Fibroblast of skin of left biceps (primary cell): ENCODE data around the gene ADAMTS2.

Experiments used
- DNase-seq, 2 experiments: peaks; one replicate each; pipeline ENCODE4 v3.0.0-alpha.2; 2013; ENCODE audit warnings: low read depth in 2 of 2

ADAMTS2 gene

GRCh38 chr5:179177711-179178575, 167.3 kb downstream of the ADAMTS2 start:
- no peak for DNase-seq

GRCh38 chr5:179176571-179177230, 168.6 kb downstream of the ADAMTS2 start:
- DNase-seq: no peak

- no peak for DNase-seq
Measured at GRCh38 chr5:179176166-179176565, 169.1 kb downstream of the ADAMTS2 start.

DNA sequence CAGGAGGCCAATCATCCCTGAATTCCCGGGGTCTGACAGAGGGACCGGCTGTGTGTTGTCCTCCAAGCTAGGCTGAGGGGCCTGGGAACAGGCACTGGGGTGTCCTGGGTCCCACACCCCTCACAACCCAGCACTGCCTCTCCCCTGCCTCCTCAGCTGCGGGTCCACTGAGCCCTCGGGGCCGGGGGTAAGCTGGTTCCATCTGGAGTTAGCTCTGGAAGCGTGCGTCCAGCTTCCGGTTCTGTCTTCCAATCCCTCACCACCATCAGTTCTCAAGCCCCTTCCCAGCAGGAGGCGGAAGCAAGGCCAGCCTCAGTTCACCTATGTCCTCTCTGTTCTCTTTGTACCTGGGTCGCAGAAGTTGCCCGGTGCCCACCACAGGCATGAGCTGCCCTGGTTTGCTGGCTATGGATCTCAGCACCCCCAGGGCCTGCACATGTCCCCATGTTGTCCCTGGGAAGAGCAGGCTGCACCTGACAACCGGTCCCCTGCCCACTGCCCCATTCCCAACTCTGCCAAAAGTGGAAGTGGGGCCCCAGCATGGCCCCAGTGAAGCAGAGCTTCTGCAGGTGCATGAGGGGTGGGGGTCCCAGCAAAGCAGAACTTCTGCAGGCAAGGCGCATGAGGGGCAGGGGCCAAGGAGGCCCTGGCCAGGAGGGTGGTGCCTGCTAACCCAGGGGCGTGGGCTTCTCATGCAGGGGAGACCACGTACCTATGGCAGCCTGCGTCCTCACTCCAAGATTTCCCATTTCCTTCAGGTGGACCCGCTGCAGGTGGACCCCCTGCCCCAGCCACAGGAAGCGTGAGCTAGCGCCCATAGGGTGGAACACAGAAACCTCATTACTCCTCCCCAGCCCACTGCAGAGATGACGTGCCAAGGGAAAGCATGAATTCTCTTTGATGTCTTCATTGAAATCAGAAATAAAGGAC, 173.2 kb downstream of the ADAMTS2 start:
- no peak for DNase-seq

DNA sequence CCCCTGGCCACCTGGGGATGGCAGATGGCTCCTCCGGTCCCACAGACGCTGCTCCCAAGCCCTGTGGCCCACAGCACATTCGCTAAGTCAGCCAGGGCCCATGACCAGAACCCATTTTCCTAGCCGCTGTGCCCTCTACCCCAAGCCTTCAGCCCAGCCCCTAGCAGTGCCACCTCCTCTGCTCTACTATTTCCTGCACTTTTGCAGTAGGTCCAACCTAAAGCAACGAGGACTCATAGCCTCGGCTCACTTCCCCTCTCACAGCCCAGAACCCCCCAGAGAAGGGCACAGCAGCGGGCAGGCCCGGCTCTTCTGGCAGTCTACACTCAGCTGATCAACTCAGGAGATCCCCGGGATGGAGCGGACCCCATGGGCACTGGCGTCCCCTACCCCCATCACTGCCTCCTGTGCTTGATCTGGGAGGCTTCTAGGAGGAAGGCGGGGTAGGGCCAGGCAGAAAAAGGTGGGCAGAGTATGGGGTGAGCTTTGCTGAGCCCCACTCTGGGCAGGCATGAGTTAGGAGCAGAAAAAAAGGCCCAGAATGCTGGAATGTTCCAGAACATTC, 173.9 kb downstream of the ADAMTS2 start:
- DNase-seq: no peak

- no peak for DNase-seq
Measured at GRCh38 chr5:179170606-179171005, 174.7 kb downstream of the ADAMTS2 start.

DNA sequence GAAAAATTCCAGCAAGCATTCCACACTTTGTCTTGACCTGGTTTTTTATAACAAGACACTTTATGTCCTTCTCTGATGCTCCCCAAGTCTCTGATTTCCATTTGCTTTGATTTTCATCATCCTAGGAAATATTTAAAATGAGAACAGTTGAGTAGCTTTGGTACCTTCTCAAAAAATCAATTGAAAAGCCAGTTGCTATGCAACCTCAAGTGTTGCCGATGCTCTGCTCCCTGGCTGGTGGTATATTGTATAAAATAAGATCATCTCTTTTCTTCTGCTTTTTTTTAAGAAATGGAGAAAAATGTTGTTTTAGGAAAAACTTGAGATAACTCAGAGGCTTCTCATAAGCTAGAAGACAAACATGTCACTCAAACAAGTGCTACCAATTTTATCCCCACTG, 175.4 kb downstream of the ADAMTS2 start:
- no peak for DNase-seq

GRCh38 chr5:179168664-179169063, 176.6 kb downstream of the ADAMTS2 start:
- DNase-seq: no peak

- DNase-seq: no peak
Measured at GRCh38 chr5:179167871-179168451, 177.3 kb downstream of the ADAMTS2 start.

DNA sequence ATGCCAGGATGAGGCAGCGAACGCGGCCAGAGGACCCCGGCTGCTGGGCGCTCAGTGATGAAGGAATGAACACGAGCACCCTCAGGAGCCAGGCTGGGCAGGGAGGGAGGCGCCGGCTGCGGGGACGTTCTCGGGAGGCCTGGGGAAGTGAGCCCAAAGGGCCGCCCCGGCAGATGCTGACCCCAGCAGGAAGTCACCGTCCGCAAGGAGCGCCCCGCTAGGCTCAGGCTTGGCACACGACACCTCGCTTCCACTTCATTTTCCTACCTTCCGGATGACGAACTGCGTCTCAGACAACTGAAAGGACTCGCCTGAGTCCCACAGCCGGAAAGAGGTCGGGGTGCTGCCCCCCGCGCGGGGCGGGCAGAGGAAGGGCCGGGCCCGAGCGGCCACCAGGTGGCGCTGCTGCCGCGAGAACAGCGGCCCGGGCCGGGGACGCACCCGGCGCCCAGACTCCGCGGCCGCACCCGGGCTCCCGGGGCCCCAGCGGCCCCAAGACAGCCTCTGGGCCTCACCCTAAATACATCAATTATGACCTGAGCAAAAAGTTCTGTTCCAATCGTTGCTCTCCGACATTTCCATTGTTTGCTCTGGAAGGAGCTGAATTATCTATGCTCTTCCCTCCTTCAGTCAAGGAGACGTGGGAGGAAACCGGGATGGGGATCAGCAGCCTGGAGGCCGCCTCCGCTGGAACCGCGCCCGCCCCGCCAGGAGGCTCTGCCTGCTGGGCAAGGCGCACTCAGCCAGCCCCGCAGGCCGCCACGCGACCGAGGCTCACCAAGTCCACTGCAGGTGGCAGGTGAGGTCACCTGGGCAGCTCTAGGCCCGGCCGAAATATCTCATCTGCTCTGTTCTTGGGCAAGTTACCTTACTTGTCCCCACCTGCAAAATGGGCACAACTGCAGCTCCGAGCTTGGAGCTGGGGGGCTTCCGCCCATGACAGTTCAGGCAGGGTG, 178.1 kb downstream of the ADAMTS2 start:
- DNase-seq: peak; percentile 8

- DNase-seq: no peak
Measured at GRCh38 chr5:179166171-179166885, 178.9 kb downstream of the ADAMTS2 start.

DNA sequence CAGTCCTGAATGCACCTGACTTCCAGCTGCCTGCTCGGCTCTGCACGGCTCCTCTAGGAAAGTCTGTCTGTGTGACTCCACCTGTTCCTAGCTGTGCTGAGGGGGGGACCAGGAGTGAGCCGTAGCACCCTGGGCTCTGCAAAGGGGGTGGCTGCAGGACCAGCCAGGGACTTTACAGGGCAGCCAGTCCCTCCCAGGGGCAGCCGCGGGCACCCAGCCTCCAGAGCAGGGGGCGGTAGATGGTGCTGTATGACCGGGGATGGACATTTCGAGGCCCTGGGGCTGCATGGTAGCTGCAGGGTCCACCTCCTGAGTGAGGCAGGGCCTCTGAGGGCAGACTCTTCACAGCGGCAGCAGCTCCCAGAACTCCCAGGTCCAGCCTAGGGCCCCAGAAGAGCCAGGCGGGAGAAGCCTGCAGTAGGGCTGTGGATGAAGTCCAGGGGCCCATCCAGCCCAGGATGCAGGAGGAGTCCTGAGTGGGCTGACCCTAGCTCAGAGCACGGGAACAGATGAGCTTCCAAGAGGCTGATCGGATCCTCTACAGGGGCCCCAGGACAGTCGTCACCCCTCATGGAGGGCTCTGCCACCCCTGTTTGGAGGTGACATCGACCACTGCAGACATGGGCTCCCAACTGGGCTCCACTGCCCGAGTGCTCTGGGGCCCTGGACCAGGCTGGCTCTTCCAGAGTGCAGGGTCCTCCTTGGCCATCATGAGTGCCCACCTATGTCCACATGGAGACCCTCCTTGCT, 179.7 kb downstream of the ADAMTS2 start:
- no peak for DNase-seq

- DNase-seq: no peak
Measured at GRCh38 chr5:179164331-179165311, 180.6 kb downstream of the ADAMTS2 start.

DNA sequence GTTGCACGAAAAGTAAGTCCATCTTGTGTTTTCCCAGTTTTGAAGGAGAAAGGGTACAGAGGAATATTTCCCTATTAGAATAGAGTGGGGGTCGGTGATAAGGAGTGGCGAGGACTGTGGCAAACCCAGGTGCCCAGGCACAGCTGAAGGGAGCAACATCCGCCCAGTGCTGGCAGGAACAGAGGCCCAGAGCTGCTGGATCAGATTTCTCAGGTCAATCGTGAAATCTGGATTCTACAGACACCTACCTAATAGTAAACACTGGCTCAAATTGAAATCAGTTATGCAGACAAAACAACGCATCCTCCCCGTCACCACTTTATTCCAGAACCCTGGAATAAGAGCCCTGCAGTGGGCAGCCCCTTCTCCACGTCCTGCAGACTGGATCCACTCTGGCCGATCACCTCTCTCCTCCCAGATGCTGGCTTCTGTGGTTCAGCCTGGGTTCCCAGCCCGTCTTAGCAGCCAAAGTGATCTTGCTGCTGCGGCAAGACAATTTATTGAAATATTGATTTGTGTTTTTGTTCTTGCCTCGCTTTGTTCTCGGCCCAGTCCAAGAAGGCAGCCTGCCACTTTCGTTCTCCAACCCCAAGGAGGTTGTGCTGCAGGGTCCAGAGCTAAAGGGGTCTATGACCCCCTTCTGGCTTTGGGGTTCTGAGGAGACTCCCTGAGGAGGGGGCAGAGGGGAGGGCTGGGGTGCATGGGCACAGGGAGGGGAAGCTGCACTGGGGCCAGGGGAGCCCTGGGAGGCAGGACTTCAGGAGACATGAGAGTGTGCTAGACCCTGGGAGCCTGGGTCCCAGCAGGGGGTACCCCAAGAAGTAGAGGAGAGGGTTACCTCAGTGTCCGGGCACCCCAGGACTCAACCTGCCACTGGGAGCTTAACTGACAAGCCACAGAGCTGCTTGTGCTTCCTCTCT, 181.8 kb downstream of the ADAMTS2 start:
- no peak for DNase-seq

- DNase-seq: no peak
Measured at GRCh38 chr5:179162351-179163235, 182.7 kb downstream of the ADAMTS2 start.
